DLD1 (cell line): ENCODE data around the gene OR10R2.

Source experiments
- in situ Hi-C: cut with HindIII; loops from 2 replicates; pipeline ENCODE4 v1.10.0; 2017; ENCODE audit warnings: low sequenced_read_pairs

The OR10R2 gene

DNA sequence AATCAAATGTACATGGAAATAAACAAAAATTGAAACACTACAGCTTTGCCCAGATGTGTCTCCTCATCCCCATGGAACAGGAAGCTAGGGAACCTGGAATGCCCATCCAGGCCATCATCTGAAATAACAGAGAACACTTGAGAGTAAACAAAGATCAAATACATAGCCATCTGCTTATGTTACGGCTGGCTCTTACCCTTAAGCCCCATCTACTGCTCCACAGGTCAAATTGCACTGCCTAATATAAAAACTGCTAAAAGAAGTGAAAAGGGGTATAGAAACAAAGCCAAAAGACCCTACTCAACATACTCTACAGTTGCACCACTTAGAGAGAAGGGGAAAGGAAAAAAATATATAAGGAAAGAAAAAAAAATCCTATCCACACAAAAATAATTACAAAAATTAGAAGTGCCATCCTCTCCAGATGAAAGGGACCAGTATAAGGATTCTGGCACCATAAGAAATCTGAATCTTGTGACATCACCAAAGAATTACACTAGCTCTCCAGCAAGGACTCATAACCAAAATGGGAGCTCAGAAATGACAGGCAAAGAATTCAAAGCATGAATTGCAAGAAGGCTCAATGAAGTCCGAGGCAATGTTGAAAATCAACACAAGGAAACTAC lies 55.3 kb downstream of the OR10R2 start:
- in situ Hi-C loops = no loop called here
